Activated CD8-positive, alpha-beta memory T cell treated with anti-CD3 and anti-CD28 coated beads, Interleukin-2, amount 50 U/mL, for 24 hours (primary cell): ENCODE results near the gene MAP4K2.
A peak's percentile ranks its signal among the peaks of the same experiment; 100 is the strongest.

Experiments used
- DNase-seq: peaks from one replicate; pipeline ENCODE4 v3.0.0-alpha.2; 2020; ENCODE audit errors: extremely low read depth

Gene MAP4K2

GRCh38 chr11:64767344-64768299 is 35.4 kb downstream of the MAP4K2 start:
- peak; percentile 62 for DNase-seq

DNA sequence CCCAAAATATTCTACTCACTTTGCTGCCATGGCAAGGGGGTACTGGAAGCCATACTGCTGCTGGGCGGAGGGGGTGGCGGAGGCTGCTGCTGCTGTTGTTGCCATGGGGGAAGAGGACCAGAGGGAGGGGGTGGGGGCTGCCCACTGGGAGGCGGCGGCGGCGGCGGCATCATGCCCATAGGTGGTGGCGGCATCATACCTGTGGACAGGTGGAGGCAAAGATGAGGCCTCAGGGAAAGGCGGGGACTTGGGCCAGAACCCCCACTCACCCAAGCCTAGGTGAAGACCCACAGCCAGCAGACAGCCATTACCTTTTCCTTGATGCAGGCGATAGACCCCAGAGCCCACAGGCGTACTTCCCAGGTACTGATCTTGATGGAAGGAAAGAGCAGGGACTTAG is 36.1 kb downstream of the MAP4K2 start:
- DNase-seq, result no peak

- no peak for DNase-seq
Observed at GRCh38 chr11:64765851-64766665, 37.0 kb downstream of the MAP4K2 start.

GRCh38 chr11:64765291-64765850 is 37.6 kb downstream of the MAP4K2 start:
- DNase-seq, result no peak

GRCh38 chr11:64764753-64765152 is 38.3 kb downstream of the MAP4K2 start:
- no peak for DNase-seq

GRCh38 chr11:64764040-64764611 is 38.9 kb downstream of the MAP4K2 start:
- no peak for DNase-seq

- no peak for DNase-seq
Observed at GRCh38 chr11:64763526-64764039, 39.4 kb downstream of the MAP4K2 start.

GRCh38 chr11:64762674-64763525 is 40.1 kb downstream of the MAP4K2 start:
- DNase-seq, result no peak

DNA sequence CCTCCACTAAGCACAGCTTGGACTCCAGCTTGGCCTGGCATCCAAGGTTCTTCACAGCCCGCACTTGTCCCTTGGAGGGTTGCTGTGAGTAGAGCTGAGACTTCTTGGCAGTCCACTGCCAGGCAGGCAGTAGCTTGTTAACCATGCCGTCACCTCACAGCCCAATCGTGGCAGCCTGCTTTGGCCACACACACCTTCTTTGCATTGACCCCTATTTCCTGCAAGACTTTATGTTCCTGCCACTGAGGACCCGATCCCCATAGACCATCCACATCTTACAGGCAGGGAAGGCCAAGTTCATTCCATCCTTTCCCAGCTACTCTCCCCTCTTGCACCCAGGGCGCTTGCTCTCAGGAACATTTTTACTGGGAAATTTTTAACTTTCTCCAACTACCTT is 40.7 kb downstream of the MAP4K2 start:
- no peak for DNase-seq

GRCh38 chr11:64760759-64761420 is 42.1 kb downstream of the MAP4K2 start:
- no peak for DNase-seq

- DNase-seq, result no peak
Observed at GRCh38 chr11:64759722-64760719, 43.0 kb downstream of the MAP4K2 start, which contains the start of gene PYGM. Gene PYGM (minus strand): TSS chr11:64759974. CDS start chr11:64759898, 76 bp downstream.

GRCh38 chr11:64759131-64759721 is 43.8 kb downstream of the MAP4K2 start:
- no peak for DNase-seq

- no peak for DNase-seq
Observed at GRCh38 chr11:64758330-64759079, 44.5 kb downstream of the MAP4K2 start.

- no peak for DNase-seq
Observed at GRCh38 chr11:64757549-64758329, 45.3 kb downstream of the MAP4K2 start.

- DNase-seq, result no peak
Observed at GRCh38 chr11:64755681-64756361, 47.2 kb downstream of the MAP4K2 start.

- DNase-seq, result no peak
Observed at GRCh38 chr11:64754919-64755662, 47.9 kb downstream of the MAP4K2 start.
